CD4-positive, alpha-beta T cell treated with Interleukin-17A for 4 hours (primary cell): Measurements from ENCODE around the gene MTX2.

ENCODE experiments used
- DNase-seq: peaks from one replicate; pipeline ENCODE4 v3.0.0-alpha.2; 2020; ENCODE audit warnings: mixed read lengths

The MTX2 gene

GRCh38 chr2:176383100-176383499 lies 113.9 kb downstream of the MTX2 start:
- DNase-seq = no peak

- DNase-seq = no peak
Measured at GRCh38 chr2:176383836-176384442, 114.7 kb downstream of the MTX2 start.

GRCh38 chr2:176385219-176385759 lies 116.0 kb downstream of the MTX2 start:
- no peak for DNase-seq

GRCh38 chr2:176385838-176386237 lies 116.6 kb downstream of the MTX2 start:
- no peak for DNase-seq
